Stomach (tissue), 4 donors: ENCODE data around the gene UBE3A.

Experiments used
- POLR2A ChIP-seq, 4 donors: fragments of 450-650 bp; IDR thresholded peaks; one replicate each; pipeline ENCODE4 v1.6.1; 2016; ENCODE audit warnings: antibody characterized with exemption in 4 of 4, control low read depth in 2 of 4, mild to moderate bottlenecking in 1 of 4, moderate library complexity in 1 of 4
- TF ChIP-seq, protein P1 (sequence below), 7 experiments: fragments of 450-650 bp in 4 of 7; fragments of 200-600 bp in 3 of 7; sonication (generic) in 3 of 7; IDR thresholded peaks; one replicate each; pipeline ENCODE4 v1.5.1; 2016 to 2019; ENCODE audit warnings: antibody characterized with exemption in 7 of 7, control low read depth in 2 of 7, mild to moderate bottlenecking in 1 of 7

DNA sequence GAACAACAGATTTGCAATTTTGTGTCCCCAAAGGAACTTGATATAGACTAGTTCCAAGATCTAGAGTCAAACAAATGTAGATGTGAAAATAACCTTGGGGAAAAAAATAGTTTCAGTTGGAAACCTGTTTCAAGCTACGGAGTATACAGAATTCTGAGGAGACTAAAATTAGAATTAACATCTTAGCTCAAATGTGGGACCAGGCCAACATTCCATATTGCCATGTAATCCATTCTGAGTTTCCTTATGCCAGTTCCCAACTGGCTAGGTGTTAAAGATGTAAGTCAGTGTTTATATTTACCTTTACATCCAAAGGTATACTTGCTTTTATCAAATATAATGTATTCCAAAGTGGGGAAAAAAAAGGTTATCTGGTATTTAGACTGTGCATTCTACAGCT lies 76.3 kb downstream of the UBE3A start:
- no peak for TF ChIP-seq POLR2A (IDR thresholded peaks at IDR 0.05)
- TF ChIP-seq, protein P1, sequence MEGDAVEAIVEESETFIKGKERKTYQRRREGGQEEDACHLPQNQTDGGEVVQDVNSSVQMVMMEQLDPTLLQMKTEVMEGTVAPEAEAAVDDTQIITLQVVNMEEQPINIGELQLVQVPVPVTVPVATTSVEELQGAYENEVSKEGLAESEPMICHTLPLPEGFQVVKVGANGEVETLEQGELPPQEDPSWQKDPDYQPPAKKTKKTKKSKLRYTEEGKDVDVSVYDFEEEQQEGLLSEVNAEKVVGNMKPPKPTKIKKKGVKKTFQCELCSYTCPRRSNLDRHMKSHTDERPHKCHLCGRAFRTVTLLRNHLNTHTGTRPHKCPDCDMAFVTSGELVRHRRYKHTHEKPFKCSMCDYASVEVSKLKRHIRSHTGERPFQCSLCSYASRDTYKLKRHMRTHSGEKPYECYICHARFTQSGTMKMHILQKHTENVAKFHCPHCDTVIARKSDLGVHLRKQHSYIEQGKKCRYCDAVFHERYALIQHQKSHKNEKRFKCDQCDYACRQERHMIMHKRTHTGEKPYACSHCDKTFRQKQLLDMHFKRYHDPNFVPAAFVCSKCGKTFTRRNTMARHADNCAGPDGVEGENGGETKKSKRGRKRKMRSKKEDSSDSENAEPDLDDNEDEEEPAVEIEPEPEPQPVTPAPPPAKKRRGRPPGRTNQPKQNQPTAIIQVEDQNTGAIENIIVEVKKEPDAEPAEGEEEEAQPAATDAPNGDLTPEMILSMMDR (IDR thresholded peaks at IDR 0.05), result no peak
